PC-3 (cell line): ENCODE measurements around the gene PRDM15. TPM values are rescaled to one million over a fixed set of nuclear protein-coding genes. Genes with fewer than 3 reads are reported as not detected.

ENCODE experiments used
- ATAC-seq: fragments of 200-7000 bp; cut with Tn5 transposase; 2 replicates; pipeline ENCODE4 v1.9.1; 2020; ENCODE audit warnings: mild to moderate bottlenecking, moderate library complexity
- BruUV-seq: library from RNA; stranded (reverse); fragments of 400-500 nt; replicated peaks from 2 replicates; lab custom pipeline; 2021; lab: Mats Ljungman, UMichigan
- CTCF ChIA-PET: fragments of 300-600 bp; sonication (Branson Sonifier 250); formaldehyde crosslinking; loops from one replicate; lab custom pipeline; 2022; ENCODE audit warnings: antibody characterized with exemption; lab: Charles Lee
- POLR2A ChIA-PET: fragments of 300-600 bp; sonication (Branson Sonifier 250); formaldehyde crosslinking; loops from one replicate; lab custom pipeline; 2022; ENCODE audit warnings: antibody characterized with exemption; ENCODE audit not compliant: unreplicated experiment; lab: Charles Lee
- DNase-seq: peaks from one replicate; pipeline ENCODE4 v3.0.0-alpha.2; 2015
- H2AFZ ChIP-seq: fragments of 300-600 bp; sonication (generic); 2 replicates; pipeline ENCODE4 v1.6.0; 2016; ENCODE audit warnings: antibody characterized with exemption, low read length
- H3F3A ChIP-seq: fragments of 300-600 bp; sonication (generic); one replicate; pipeline ENCODE4 v1.6.0; 2017; ENCODE audit warnings: antibody characterized with exemption, low read length, control low read depth, mild to moderate bottlenecking; ENCODE audit not compliant: unreplicated experiment
- H3K27ac ChIP-seq: fragments of 300-600 bp; sonication (generic); 2 replicates; pipeline ENCODE4 v1.5.1; 2016; ENCODE audit warnings: mild to moderate bottlenecking, low read length
- H3K27me3 ChIP-seq: fragments of 300-600 bp; sonication (generic); 2 replicates; pipeline ENCODE4 v1.6.1; 2016; ENCODE audit warnings: low read length, mixed read lengths
- H3K36me3 ChIP-seq: fragments of 300-600 bp; sonication (generic); 2 replicates; pipeline ENCODE4 v1.6.1; 2016; ENCODE audit warnings: low read depth, mixed run types, low read length, mixed read lengths
- H3K4me1 ChIP-seq: fragments of 300-600 bp; sonication (generic); 2 replicates; pipeline ENCODE4 v1.5.1; 2016; ENCODE audit warnings: low read length; ENCODE audit not compliant: insufficient read depth
- H3K4me2 ChIP-seq: fragments of 300-600 bp; sonication (generic); 2 replicates; pipeline ENCODE4 v1.6.0; 2016; ENCODE audit warnings: low read length
- H3K4me3 ChIP-seq: fragments of 300-600 bp; sonication (generic); 2 replicates; pipeline ENCODE4 v1.5.1; 2016; ENCODE audit warnings: mild to moderate bottlenecking, low read length, mixed read lengths
- H3K79me2 ChIP-seq: fragments of 300-600 bp; sonication (generic); 2 replicates; pipeline ENCODE4 v1.6.1; 2017; ENCODE audit warnings: low read length, mixed read lengths
- H3K9ac ChIP-seq: fragments of 300-600 bp; sonication (generic); 2 replicates; pipeline ENCODE4 v1.6.0; 2016; ENCODE audit warnings: mild to moderate bottlenecking, low read length
- H3K9me2 ChIP-seq: fragments of 300-600 bp; sonication (generic); replicated peaks from 2 replicates; pipeline ENCODE4 v1.6.1; 2016; ENCODE audit warnings: mixed run types, low read length, mixed read lengths
- H3K9me3 ChIP-seq: fragments of 300-600 bp; sonication (generic); 2 replicates; pipeline ENCODE4 v1.6.1; 2016; ENCODE audit warnings: low read length, mixed read lengths
- H4K20me1 ChIP-seq: fragments of 300-600 bp; sonication (generic); 2 replicates; pipeline ENCODE4 v1.6.1; 2016; ENCODE audit warnings: low read length, mixed read lengths
- CTCF ChIP-seq: fragments of 300-600 bp; sonication (generic); conservative IDR thresholded peaks from 2 replicates; pipeline ENCODE4 v1.5.1; 2017; ENCODE audit warnings: antibody characterized with exemption, low read depth, mild to moderate bottlenecking, low read length
- EZH2 ChIP-seq: fragments of 300-600 bp; sonication (generic); IDR thresholded peaks from one replicate; pipeline ENCODE4 v1.6.1; 2017; ENCODE audit warnings: antibody characterized with exemption, mild to moderate bottlenecking, low read length; ENCODE audit not compliant: unreplicated experiment
- EZH2phosphoT487 ChIP-seq: fragments of 300-600 bp; sonication (generic); IDR thresholded peaks from 2 replicates; pipeline ENCODE4 v1.6.1; 2018; ENCODE audit warnings: mild to moderate bottlenecking, antibody characterized with exemption, low read length, borderline replicate concordance
- intact Hi-C: fragments of 100-400 bp; cut with micrococcal nuclease; formaldehyde crosslinking; loops from 2 replicates; pipeline ENCODE4 v1.9.0; 2023
- total RNA-seq: library from RNA; depleted of rRNA; stranded (reverse); fragments of >200 nt; gene quantifications from 2 replicates; pipeline ENCODE4 v1.2.3, GENCODE V29; 2014

Gene PRDM15
- total RNA-seq, 1 experiment from 2014 or later, result 13.4 TPM

GRCh38 chr21:41852929-41853320, 26.2 kb downstream of the PRDM15 start:
- TF ChIP-seq EZH2 (no peak), CTCF (no peak), EZH2phosphoT487 (no peak)
- DNase-seq (no peak), ATAC-seq (no peak)
- H3K4me3 ChIP-seq, result no peak overlapping the region
- H3K9ac ChIP-seq, result no peak overlapping the region
- no peak overlapping the region for H3K4me2 ChIP-seq
- H3F3A ChIP-seq, result no peaks in the 10 kb centered on the region
- no peaks in the 10 kb centered on the region for H3K9me3 ChIP-seq
- ChIA-PET POLR2A (no interaction called here), CTCF (no interaction called here)
- no peak overlapping the region for H3K27ac ChIP-seq
- no peaks in the 10 kb centered on the region for H3K27me3 ChIP-seq
- intact Hi-C loops, result no loop called here
- H3K79me2 ChIP-seq, result no peaks in the 10 kb centered on the region
- no peaks in the 10 kb centered on the region for H4K20me1 ChIP-seq
- BruUV-seq, result no TSS peak
- H3K36me3 ChIP-seq, result peaks cover 16% of the 10 kb centered on the region
- no peak overlapping the region for H2AFZ ChIP-seq
- no peaks in the 10 kb centered on the region for H3K9me2 ChIP-seq
- no peaks in the 10 kb centered on the region for H3K4me1 ChIP-seq

GRCh38 chr21:41852151-41852928, 26.8 kb downstream of the PRDM15 start:
- H3K9me3 ChIP-seq, result no peaks in the 10 kb centered on the region
- TF ChIP-seq EZH2phosphoT487 (no peak), EZH2 (no peak), CTCF (no peak)
- H3K79me2 ChIP-seq, result no peaks in the 10 kb centered on the region
- H3K27ac ChIP-seq, result no peak overlapping the region
- ChIA-PET CTCF (no interaction called here), POLR2A (no interaction called here)
- H3F3A ChIP-seq, result no peaks in the 10 kb centered on the region
- BruUV-seq, result no TSS peak
- H3K4me2 ChIP-seq, result no peak overlapping the region
- H4K20me1 ChIP-seq, result no peaks in the 10 kb centered on the region
- peaks cover 16% of the 10 kb centered on the region for H3K36me3 ChIP-seq
- no peaks in the 10 kb centered on the region for H3K27me3 ChIP-seq
- no peak overlapping the region for H2AFZ ChIP-seq
- no peak for ATAC-seq
- H3K4me3 ChIP-seq, result no peak overlapping the region
- H3K4me1 ChIP-seq, result no peaks in the 10 kb centered on the region
- intact Hi-C loops, result no loop called here
- no peaks in the 10 kb centered on the region for H3K9me2 ChIP-seq
- no peak for DNase-seq
- no peak overlapping the region for H3K9ac ChIP-seq

- TF ChIP-seq EZH2, result no peak
- no peak for TF ChIP-seq EZH2phosphoT487
- TF ChIP-seq CTCF, result no peak
- Histone ChIP-seq H3F3A (no peaks in the 10 kb centered on the region), H3K9me2 (no peaks in the 10 kb centered on the region), H4K20me1 (no peaks in the 10 kb centered on the region), H3K79me2 (no peaks in the 10 kb centered on the region), H3K9ac (no peak overlapping the region), H3K27ac (no peak overlapping the region), H3K4me2 (no peak overlapping the region), H2AFZ (no peak overlapping the region), H3K27me3 (no peaks in the 10 kb centered on the region), H3K36me3 (peaks cover 13% of the 10 kb centered on the region), H3K4me1 (no peaks in the 10 kb centered on the region), H3K9me3 (no peaks in the 10 kb centered on the region), H3K4me3 (no peak overlapping the region)
- ATAC-seq (no peak), DNase-seq (no peak)
- intact Hi-C loops, result no loop called here
- ChIA-PET CTCF (no interaction called here), POLR2A (no interaction called here)
- no TSS peak for BruUV-seq
These were observed 27.9 kb downstream of the PRDM15 start for GRCh38 chr21:41851090-41851790.
